GM18907 (cell line): ENCODE results near the gene SLC13A3.
A peak's percentile ranks its signal among the peaks of the same experiment; 100 is the strongest.

ENCODE experiments used
- ATAC-seq: cut with Tn5 transposase; IDR thresholded peaks from one replicate; pipeline ENCODE4 v1.9.1; 2021; ENCODE audit warnings: mild to moderate bottlenecking, moderate library complexity; ENCODE audit not compliant: unreplicated experiment

SLC13A3 gene, protein sequence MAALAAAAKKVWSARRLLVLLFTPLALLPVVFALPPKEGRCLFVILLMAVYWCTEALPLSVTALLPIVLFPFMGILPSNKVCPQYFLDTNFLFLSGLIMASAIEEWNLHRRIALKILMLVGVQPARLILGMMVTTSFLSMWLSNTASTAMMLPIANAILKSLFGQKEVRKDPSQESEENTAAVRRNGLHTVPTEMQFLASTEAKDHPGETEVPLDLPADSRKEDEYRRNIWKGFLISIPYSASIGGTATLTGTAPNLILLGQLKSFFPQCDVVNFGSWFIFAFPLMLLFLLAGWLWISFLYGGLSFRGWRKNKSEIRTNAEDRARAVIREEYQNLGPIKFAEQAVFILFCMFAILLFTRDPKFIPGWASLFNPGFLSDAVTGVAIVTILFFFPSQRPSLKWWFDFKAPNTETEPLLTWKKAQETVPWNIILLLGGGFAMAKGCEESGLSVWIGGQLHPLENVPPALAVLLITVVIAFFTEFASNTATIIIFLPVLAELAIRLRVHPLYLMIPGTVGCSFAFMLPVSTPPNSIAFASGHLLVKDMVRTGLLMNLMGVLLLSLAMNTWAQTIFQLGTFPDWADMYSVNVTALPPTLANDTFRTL

DNA sequence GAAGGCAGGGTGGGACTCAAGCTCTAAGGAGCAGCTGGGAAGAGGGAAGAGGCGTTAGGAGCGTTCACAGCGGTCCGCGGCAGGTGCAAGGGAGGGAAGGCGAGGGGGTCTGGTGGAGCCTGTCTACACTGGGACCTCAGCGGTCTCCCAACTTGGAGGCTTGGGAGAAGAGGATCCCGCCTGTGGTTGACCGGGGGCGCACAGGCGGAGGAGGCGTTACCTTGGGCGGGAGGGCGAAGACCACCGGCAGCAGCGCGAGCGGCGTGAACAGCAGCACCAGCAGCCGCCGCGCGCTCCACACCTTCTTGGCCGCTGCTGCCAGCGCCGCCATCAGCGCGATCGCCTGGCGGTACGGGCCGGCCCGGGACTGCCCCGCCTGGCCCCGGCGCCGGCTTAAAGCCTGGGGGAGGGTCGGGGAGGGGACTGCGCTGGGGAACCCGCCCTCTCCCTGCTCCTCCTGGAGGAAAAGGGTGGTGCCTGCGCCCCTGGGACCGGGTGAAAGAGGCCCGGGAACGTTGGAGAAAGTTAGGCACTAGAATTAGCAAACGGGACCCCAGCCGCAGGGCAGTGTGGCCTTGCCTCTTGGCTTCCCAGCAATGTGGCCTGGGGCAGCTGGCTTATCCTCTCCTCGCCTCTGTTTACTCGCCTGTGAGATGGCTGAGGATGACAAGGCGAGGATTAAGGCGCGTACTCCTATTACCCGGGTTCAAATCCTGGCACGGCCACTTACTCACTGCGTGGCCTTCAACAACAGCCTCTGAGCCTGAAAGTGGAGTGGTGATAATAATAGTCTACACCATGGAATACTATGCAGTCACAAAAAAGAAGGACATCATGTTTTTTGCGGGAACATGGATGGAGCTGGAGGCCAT is at the start of gene SLC13A3:
Gene SLC13A3 (minus strand): TSS at position 369 of the 872 bp plus-strand sequence. CDS start 38 bp downstream, at position 331.
- no peak for ATAC-seq

DNA sequence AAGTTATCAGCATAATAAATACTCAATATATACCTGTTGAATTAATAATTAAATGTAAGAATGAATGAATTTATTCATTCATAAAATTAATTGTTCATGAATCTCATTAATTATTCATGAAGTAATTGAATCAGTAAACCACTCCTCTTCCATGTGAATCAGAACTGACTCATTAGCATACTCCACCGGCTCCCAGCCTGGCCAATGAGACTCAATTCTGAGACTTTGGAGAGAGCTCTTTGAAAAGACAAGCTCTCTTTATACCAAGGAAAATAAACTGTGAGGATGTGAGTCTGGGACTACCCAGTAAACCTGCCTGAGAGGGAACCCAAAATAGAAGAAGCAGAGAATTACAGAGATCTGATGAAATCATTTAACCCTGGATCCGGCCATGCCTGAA is 49.8 kb upstream of the SLC13A3 start:
- no peak for ATAC-seq

DNA sequence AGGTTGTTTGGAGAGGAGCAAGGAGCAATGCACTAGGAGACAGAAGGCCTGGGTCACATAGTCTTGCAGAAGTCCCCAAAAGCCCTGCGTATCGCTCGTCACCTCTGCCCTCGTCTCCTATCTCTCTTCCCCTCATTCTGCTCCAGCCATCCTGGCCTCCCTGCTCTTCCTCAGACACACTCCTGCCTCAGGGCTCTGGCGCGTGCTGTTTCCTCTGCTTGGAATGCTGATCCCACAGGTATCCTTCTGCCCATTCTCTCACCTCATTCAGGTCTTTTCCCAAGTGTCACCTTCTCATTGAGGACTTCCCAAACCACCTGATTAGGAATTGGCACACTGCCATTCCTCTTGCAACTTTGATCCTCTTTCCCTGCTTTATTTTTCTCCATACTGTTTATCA is 49.2 kb upstream of the SLC13A3 start:
- ATAC-seq: no peak

DNA sequence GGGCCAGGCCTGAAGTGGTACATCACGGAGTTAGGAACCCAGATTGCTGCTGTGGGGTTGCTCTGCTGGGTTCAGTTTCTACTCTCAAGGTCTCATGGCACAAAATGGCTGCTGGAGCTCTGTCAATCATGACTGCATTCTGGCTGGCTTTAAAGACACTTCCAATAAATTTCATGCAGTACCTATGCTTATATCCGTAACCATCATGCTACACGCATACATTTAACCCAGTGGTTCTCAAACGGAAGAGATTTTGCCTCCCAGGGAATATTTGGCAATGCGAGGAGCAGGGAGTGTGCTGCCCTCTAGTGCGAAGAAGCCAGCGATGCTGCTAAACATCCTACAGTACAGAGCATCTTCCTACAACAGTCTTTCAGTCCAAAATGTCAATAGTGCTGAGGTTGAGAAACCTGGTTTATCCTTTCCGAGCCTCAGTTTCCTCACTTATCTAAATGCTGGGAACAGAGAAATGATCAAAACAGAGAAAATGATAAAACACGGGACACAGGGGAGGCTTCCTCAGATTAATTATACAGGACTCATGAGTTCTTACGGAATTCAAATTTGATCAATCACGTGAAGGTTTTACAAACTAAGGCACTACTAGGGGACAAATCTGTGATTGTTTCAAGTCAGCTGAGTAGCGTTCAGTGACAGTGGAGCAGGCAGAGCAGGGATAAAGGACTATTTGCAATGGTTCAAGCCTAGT is 48.5 kb upstream of the SLC13A3 start:
- ATAC-seq: no peak

DNA sequence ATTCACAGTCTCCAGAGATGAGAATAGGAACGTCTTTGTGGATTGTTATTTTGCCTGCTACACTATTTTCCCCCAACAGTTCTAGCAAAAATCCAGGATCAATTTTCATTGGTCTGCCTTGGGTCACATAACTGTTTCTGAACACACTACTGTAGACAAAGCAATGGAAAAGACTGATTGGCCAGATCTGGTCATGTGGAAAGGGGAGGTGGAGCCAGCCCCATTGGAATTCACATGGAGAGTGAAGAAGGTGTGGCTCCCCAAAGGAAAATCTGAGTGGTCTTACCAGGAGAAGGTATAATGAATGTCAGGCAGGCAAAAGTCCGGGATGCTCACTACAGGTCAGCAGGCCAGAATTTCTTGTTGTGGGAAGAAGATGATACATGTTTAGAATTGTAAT is 47.5 kb upstream of the SLC13A3 start:
- ATAC-seq: no peak

DNA sequence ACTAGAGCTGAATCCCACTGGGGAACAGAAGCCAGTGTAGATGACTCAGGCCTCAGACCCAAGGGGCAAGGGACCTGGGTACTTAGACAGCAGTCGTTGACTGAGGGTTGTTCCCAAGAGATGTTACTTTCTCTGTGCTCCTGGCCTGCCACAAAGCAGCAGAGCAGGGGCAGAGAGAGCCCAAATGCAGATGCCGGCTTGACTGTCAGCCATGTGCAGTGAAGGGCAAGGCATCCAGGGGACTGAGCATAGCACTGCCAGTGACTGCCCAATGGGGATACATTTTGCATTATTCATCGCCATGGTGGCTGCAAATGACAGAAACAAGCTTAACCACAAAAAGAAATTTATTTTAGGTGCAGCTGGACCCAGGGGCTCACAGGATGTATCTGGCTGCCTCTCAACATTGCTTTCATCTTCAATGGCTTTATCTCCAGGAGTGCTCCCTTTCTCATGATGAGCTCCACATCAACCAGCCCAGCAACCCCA is 45.6 kb upstream of the SLC13A3 start:
- ATAC-seq: no peak

DNA sequence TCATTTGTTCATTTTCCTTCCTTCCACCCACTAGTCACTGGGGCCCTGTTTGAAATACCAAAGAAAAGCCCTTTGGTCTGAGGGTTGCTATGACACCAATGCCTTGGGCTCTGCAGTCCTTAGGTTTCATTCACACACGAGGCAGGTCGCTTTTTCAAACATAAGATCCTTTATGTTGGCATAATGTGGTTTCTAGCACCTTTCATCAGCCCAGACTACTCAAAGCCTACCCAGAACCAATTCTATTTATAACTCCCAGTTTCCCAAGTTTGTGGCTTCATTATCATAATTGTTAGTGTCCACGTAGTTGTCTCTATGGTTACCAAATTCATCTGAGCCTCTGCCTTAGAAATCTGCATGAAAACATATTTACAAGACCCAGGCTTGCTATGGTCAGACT is 44.6 kb upstream of the SLC13A3 start:
- ATAC-seq: no peak

DNA sequence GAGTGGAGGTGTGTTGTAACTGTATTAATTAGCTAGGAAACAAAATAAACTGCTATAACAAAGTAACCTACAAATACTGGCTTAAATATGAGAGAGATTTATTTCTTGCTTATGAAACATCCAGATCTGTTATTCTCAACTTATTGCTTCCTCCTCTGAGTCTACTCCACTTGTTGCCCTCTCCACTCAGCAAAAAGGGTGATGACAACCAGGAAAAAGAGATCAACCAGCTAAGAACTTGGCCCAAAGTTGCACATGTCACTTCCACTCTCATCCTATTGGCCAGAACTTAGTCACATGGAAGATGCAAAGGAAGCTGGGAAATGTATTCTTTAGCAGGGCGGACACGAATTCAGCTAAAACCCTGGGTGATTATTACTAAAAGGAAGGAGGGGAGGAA is 43.2 kb upstream of the SLC13A3 start:
- no peak for ATAC-seq

DNA sequence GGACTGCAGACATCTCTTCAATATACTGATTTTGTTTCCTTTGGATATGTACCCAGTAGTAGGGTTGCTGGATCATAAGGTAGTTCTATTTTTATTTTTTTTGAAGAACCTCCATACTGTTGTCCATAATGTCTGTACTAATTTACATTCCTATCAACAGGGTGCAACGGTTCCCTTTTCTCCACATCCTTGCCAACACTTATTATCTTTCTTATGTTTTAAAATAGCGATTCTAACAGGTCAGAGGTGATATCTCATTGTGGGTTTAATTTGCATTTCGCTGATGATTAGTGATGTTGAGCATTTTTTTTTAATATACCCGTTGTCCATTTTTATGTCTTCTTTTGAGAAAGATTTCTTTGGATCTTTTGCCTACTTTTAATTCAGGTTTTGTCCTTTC is 39.9 kb upstream of the SLC13A3 start:
- ATAC-seq: no peak

DNA sequence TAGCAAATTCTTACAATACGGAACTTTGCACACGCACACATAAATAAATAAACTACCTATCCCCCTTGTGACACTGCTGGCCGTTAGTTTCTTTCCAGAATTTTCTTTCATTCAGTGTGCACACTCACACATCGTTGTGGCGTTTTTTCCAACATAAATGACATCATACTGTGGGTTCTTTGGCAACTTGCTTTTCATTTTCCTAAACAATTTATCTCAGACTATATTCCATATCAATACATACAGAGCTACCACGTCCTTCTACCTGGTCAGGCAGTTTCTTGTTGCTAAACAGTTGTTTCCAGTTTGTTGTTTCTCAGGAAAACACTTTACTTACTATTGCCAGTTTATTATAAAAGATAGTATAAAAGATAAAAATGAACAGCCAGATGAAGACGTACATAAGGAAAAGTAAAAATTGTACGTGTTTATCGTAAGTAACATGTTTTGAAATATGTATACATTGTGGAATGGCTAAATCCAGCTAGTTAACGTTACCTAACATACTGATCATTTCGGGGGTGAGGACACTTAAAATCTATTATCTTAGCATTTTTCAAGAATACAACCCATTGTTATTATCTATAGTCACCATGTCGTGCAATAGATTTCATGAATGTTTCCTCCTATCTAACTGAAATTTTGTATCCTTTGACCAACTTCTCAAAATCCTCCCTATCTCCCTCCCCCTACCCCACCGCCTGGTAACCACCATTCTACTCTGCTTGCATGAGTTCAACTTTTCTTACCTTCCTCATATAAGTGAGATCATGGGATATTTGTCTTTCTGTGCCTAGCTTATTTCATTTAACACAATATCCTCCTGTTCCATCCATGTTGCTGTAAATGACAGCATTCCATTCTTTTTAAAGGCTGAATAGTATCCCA is 39.2 kb upstream of the SLC13A3 start:
- ATAC-seq: no peak

DNA sequence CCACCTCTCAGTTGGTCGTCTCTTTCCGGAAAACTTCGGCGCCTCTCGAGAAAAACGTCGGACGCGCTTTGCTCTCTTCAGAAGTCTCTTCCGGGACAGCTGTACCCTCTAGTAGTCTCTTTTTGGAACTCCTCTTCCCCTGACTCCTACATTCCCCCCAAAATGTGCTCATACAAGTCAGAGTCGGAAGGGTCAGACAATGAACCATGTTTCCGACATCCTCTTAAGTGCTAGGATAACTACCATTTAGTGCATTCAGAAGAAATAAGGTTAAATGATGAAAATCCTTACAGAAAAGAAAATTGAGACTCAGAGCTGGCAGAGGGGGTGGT is 38.5 kb upstream of the SLC13A3 start:
- no peak for ATAC-seq

DNA sequence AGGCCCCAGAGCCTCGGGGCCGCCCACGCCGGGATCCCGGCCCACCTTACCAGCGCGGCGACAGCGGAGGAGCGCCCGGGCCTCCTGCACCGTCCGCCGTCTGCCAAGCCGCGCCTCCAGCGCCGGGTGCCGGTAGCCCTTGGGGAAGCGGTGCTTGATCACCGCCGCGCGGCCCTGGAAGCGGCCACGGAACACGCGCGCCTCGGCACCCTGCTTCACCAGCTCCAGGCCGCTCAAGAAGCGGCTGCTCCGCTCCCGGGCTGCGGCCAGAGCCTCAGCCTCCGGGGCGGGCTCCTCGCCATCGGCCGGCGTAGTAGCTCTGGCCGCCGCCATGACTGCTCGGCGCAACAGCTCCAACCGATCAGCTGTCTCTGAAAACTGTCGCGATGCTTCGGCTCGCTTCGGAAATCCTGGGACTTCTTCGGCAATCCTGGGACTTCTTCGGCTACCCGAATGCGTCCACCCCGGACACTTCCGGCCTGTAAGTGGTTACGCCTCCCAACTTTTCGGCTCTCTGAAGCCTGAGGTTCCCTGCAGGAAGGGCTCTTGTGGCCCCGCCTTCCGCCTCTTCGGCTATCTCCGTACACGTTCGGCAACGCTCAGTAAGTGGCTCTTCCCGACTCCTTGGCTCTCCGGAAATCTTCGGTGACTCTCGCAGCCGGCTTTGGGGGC is 38.0 kb upstream of the SLC13A3 start, which contains the start of gene TP53RK:
Gene TP53RK (minus strand): TSS at position 363 of the 672 bp plus-strand sequence. CDS start 30 bp downstream, at position 333.
- ATAC-seq: peak; percentile 94

DNA sequence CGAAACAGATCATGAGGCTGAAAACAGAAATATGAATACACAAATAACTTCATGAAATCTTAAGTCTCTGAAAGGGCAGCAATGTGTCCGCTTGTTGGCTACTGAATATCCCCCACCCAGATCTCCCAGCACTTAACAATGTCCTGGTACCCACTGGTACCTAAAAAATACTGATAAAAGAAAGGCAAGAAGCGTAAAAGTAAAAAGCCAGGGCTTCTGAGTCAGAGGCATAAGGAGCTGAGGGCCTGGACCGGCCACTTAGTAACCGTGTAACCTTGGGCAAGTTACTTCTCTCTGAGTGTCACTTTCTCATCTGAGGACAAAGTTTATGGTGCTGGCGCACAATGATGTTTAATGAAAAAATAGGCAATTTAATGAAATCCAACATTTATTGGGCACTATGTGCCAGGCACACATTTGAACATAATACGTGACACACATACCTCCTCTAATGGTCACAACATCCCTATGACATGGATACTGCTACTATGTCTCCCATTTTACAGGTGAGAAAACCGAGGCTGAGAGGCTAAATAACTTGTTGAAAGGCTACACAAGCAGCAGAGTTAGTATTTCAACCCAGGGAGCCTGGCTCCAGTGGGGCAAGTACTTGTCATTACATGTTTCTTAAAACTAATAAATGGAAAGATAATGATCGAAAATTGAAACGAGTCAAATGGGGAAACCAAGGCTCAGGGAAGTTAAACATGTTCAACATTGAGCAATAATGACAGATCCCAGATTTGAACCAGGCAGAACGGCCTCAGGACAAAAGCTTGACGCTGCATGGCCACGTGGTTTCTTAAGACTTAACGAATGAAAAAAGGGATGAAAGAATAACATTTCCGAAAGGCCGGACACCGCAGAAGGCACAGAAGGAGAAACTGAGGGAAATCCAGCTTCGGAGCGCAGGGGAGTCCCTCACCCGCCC is 37.2 kb upstream of the SLC13A3 start:
- ATAC-seq: no peak

DNA sequence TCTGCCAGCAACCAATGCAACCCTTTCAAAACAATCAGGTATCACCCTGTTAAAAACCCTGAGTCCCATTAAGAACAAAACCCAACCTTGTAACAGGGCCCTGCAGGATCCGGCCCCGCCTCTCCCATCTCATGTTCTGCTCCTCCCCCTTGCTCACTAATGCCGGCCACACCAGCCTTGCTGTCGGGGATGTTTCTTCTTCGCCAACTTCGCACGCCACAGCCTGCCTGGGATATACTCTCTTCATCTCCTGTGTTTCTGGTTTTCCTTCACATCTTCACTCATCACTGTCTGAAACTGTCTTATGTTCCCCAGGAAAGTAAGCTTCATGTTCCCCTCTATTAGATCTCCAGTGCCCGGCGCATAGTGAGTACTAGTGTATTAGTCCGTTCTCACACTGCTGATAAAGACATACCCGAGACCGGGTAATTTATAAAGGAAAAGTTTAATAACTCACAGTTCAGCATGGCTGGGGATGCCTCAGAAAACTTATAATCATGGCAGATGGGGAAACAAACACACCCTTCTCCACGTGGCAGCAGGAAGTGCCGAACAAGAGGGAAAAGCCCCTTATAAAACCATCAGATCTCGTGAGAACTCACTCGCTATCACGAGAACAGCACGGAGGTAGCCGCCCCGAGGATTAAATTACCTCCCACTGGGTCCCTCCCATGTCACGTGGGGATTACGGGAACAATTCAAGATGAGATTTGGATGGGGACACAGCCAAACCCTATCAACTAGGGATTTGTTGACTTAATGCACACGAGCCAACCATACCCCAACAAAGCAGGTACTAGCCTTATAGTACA is 32.9 kb upstream of the SLC13A3 start:
- ATAC-seq: no peak

DNA sequence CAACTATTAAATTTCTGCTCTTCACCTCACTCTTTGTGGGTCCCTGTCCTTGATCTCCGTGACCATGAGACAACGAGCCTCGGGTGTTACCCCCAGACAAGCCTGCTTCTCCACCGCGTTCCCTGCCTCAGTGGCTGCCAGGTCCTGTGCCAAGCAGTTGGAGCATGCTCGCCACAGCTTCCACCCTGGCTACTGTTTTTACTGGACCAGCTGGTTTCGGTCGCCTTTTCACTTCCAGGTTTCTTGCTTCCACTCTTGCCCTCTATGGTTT is 32.3 kb upstream of the SLC13A3 start:
- ATAC-seq: no peak

DNA sequence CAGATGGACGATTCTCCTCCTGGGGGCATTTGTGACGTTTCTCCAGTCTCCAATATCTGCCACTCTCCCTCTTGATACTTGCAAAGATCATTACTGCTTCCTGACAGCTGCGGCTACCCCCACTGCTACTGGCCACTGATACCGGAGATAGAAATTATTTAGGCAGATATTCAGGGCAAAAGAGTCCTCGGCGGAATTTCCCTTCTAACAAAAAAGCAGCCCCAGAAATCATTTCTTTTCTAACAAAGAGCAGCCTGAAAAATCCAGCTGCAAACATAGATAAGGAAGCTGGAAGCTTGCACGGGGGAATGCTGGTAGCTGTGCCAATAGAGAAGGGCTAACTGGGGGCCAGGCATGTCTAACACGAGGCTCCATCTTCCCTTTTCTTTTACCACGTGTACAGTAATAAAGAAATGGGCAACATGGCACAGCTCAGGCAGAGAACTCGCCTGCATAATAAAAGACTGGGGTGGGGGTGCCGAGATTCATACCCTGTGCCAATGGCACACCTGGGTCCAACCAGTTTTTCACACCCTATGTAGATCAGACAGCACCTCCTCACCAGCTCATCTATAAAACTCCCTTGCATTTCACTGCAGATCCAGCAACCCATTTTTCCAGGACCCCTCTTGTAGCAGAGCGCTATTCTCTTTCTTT is 31.9 kb upstream of the SLC13A3 start:
- ATAC-seq: no peak
